ENCODE data around the gene ARHGAP10. TPM values are rescaled to one million over a fixed set of nuclear protein-coding genes. Genes with fewer than 3 reads are reported as not detected.
A peak's percentile ranks its signal among the peaks of the same experiment; 100 is the strongest.

Gene ARHGAP10
- total RNA-seq, 2 experiments from 2014 or later: 6.1 to 6.2 TPM

GRCh38 chr4:147733716-147734344 is 1.9 kb downstream of the ARHGAP10 start:
- ChIA-PET POLR2A (no interaction called here), CTCF (interaction anchor here (0.5 kb wide), 1 partner anchor 29 kb away, joined by 3 read pairs; no protein-coding TSS in a partner anchor)
- Mint-ChIP-seq H3K27me3 (peaks cover 3% of the 10 kb centered on the region), H3K27ac (no peak overlapping the region), H3K4me3 (peak overlapping the region; percentile 85), H3K36me3 (ENCODE audit: low read depth) (no peaks in the 10 kb centered on the region), H3K9me3 (ENCODE audit: low read depth) (no peaks in the 10 kb centered on the region), H3K4me1 (peaks cover 46% of the 10 kb centered on the region)
- DNase-seq (no peak), ATAC-seq (no peak)
- intact Hi-C loops (cut with DNase I, micrococcal nuclease): loop anchor here (2.0 to 5.0 kb wide), 7 partner anchors 49 to 708 kb away; partner anchors contain the start of genes NR3C2 (in 1 of the 2), PRMT9 (in 1 of the 2) and TMEM184C (in 1 of the 2)

GRCh38 chr4:147734496-147734895 is 2.6 kb downstream of the ARHGAP10 start:
- Mint-ChIP-seq H3K4me3 (no peak overlapping the region), H3K27me3 (peaks cover 3% of the 10 kb centered on the region), H3K4me1 (peaks cover 46% of the 10 kb centered on the region), H3K9me3 (ENCODE audit: low read depth) (no peaks in the 10 kb centered on the region), H3K36me3 (ENCODE audit: low read depth) (no peaks in the 10 kb centered on the region), H3K27ac (no peak overlapping the region)
- intact Hi-C loops (cut with DNase I, micrococcal nuclease): loop anchor here in 1 of 2 experiments (5.0 kb wide), 1 partner anchor 708 kb away; the partner anchor contains the start of gene NR3C2
- CTCF ChIA-PET: interaction anchor here (0.5 kb wide), 1 partner anchor 29 kb away, joined by 3 read pairs; no protein-coding TSS in a partner anchor
- ATAC-seq (no peak), DNase-seq (no peak)
- POLR2A ChIA-PET: no interaction called here

- peak overlapping the region; percentile 28 for H3K27ac Mint-ChIP-seq
- H3K9me3 Mint-ChIP-seq (ENCODE audit: low read depth): no peaks in the 10 kb centered on the region
- ATAC-seq: no peak
These were observed 3.8 kb downstream of the ARHGAP10 start for GRCh38 chr4:147735413-147736301.

GRCh38 chr4:147736458-147736857 is 4.6 kb downstream of the ARHGAP10 start:
- Mint-ChIP-seq H3K36me3 (ENCODE audit: low read depth) (no peaks in the 10 kb centered on the region), H3K4me1 (peaks cover 40% of the 10 kb centered on the region), H3K9me3 (ENCODE audit: low read depth) (no peaks in the 10 kb centered on the region), H3K4me3 (no peak overlapping the region), H3K27me3 (peaks cover 3% of the 10 kb centered on the region), H3K27ac (no peak overlapping the region)
- POLR2A ChIA-PET: no interaction called here
- CTCF ChIA-PET: no interaction called here
- ATAC-seq: no peak
- DNase-seq: no peak
- intact Hi-C loops (cut with DNase I, micrococcal nuclease): no loop called here

More at GRCh38 chr4:147735413-147736301, 3.8 kb downstream of the ARHGAP10 start:
- no peak overlapping the region for H3K4me3 Mint-ChIP-seq
- intact Hi-C loops (cut with DNase I, micrococcal nuclease): no loop called here
- POLR2A ChIA-PET: no interaction called here
- H3K27me3 Mint-ChIP-seq: peaks cover 3% of the 10 kb centered on the region
- peaks cover 46% of the 10 kb centered on the region for H3K4me1 Mint-ChIP-seq
- CTCF ChIA-PET: interaction anchor here (0.5 kb wide), 1 partner anchor 71 kb away, joined by 3 read pairs; no protein-coding TSS in a partner anchor
- H3K36me3 Mint-ChIP-seq (ENCODE audit: low read depth): no peaks in the 10 kb centered on the region
- DNase-seq: no peak

GRCh38 chr4:147737623-147738022 is 5.7 kb downstream of the ARHGAP10 start:
- Mint-ChIP-seq H3K4me1 (peaks cover 46% of the 10 kb centered on the region), H3K9me3 (ENCODE audit: low read depth) (no peaks in the 10 kb centered on the region), H3K27ac (no peak overlapping the region), H3K4me3 (no peak overlapping the region), H3K36me3 (ENCODE audit: low read depth) (no peaks in the 10 kb centered on the region), H3K27me3 (peaks cover 3% of the 10 kb centered on the region)
- ATAC-seq: no peak
- intact Hi-C loops (cut with DNase I, micrococcal nuclease): no loop called here
- CTCF ChIA-PET: interaction anchor here (0.8 to 1.1 kb wide), 2 partner anchors 29 to 129 kb away, joined by 3 to 5 read pairs; no protein-coding TSS in a partner anchor
- DNase-seq: no peak
- POLR2A ChIA-PET: no interaction called here

GRCh38 chr4:147739239-147739823 is 7.4 kb downstream of the ARHGAP10 start:
- no peak overlapping the region for H3K27ac Mint-ChIP-seq
- H3K9me3 Mint-ChIP-seq (ENCODE audit: low read depth): no peaks in the 10 kb centered on the region
- ATAC-seq: no peak
- H3K36me3 Mint-ChIP-seq (ENCODE audit: low read depth): no peaks in the 10 kb centered on the region
- CTCF ChIA-PET: interaction anchor here (0.7 to 1.0 kb wide), 2 partner anchors 32 to 128 kb away, joined by 3 read pairs; no protein-coding TSS in a partner anchor
- no peak overlapping the region for H3K4me3 Mint-ChIP-seq
- no peak for DNase-seq
- H3K27me3 Mint-ChIP-seq: no peaks in the 10 kb centered on the region
- intact Hi-C loops (cut with DNase I, micrococcal nuclease): no loop called here
- peaks cover 30% of the 10 kb centered on the region for H3K4me1 Mint-ChIP-seq
- POLR2A ChIA-PET: no interaction called here

GRCh38 chr4:147740176-147740575 is 8.3 kb downstream of the ARHGAP10 start:
- POLR2A ChIA-PET: no interaction called here
- ATAC-seq (no peak), DNase-seq (no peak)
- intact Hi-C loops (cut with DNase I, micrococcal nuclease): no loop called here
- H3K27ac Mint-ChIP-seq: no peak overlapping the region
- no peak overlapping the region for H3K4me3 Mint-ChIP-seq
- H3K4me1 Mint-ChIP-seq: peaks cover 24% of the 10 kb centered on the region
- no peaks in the 10 kb centered on the region for H3K9me3 Mint-ChIP-seq (ENCODE audit: low read depth)
- no peaks in the 10 kb centered on the region for H3K27me3 Mint-ChIP-seq
- H3K36me3 Mint-ChIP-seq (ENCODE audit: low read depth): no peaks in the 10 kb centered on the region
- CTCF ChIA-PET: interaction anchor here (1.0 kb wide), 1 partner anchor 31 kb away, joined by 3 read pairs; no protein-coding TSS in a partner anchor

GRCh38 chr4:147741190-147741788 is 9.4 kb downstream of the ARHGAP10 start:
- Mint-ChIP-seq H3K27ac (no peak overlapping the region), H3K4me1 (peaks cover 13% of the 10 kb centered on the region), H3K4me3 (no peak overlapping the region), H3K36me3 (ENCODE audit: low read depth) (no peaks in the 10 kb centered on the region), H3K9me3 (ENCODE audit: low read depth) (no peaks in the 10 kb centered on the region), H3K27me3 (no peaks in the 10 kb centered on the region)
- ChIA-PET POLR2A (no interaction called here), CTCF (interaction anchor here (1.2 kb wide), 1 partner anchor 125 kb away, joined by 4 read pairs; the partner anchor contains the start of gene TMEM184C)
- intact Hi-C loops (cut with DNase I, micrococcal nuclease): no loop called here
- no peak for DNase-seq
- ATAC-seq: no peak

- H3K36me3 Mint-ChIP-seq (ENCODE audit: low read depth): no peaks in the 10 kb centered on the region
- CTCF ChIA-PET: interaction anchor here (0.6 to 1.4 kb wide), 3 partner anchors 15 to 35 kb away, joined by 3 to 4 read pairs (median 4); no protein-coding TSS in a partner anchor
- POLR2A ChIA-PET: no interaction called here
- H3K4me1 Mint-ChIP-seq: peaks cover 7% of the 10 kb centered on the region
- H3K9me3 Mint-ChIP-seq (ENCODE audit: low read depth): no peaks in the 10 kb centered on the region
- DNase-seq (no peak), ATAC-seq (no peak)
- no peak overlapping the region for H3K27ac Mint-ChIP-seq
- no peaks in the 10 kb centered on the region for H3K27me3 Mint-ChIP-seq
- intact Hi-C loops (cut with DNase I, micrococcal nuclease): no loop called here
- H3K4me3 Mint-ChIP-seq: no peak overlapping the region
These were observed 16.0 kb downstream of the ARHGAP10 start for GRCh38 chr4:147747787-147748454.

GRCh38 chr4:147749811-147750321 is 18.0 kb downstream of the ARHGAP10 start:
- DNase-seq: no peak
- no peak overlapping the region for H3K27ac Mint-ChIP-seq
- H3K4me1 Mint-ChIP-seq: peaks cover 7% of the 10 kb centered on the region
- intact Hi-C loops (cut with DNase I, micrococcal nuclease): no loop called here
- H3K4me3 Mint-ChIP-seq: no peak overlapping the region
- no peak for ATAC-seq
- ChIA-PET CTCF (interaction anchor here (1.0 to 1.8 kb wide), 3 partner anchors 17 to 117 kb away, joined by 3 to 6 read pairs (median 4); partner anchors contain the start of gene ARHGAP10), POLR2A (no interaction called here)
- H3K36me3 Mint-ChIP-seq (ENCODE audit: low read depth): no peaks in the 10 kb centered on the region
- no peaks in the 10 kb centered on the region for H3K9me3 Mint-ChIP-seq (ENCODE audit: low read depth)
- H3K27me3 Mint-ChIP-seq: no peaks in the 10 kb centered on the region
